Gastrocnemius medialis (tissue), 4 donors: ENCODE measurements around the gene JAKMIP1.

Experiments used
- POLR2A ChIP-seq, 2 donors: fragments of 450-650 bp; IDR thresholded peaks; one replicate each; pipeline ENCODE4 v1.6.1; 2017; ENCODE audit warnings: antibody characterized with exemption in 2 of 2, mild to moderate bottlenecking in 2 of 2, moderate library complexity in 2 of 2
- TF ChIP-seq, protein P1 (sequence below), 5 experiments: fragments of 450-650 bp in 3 of 5; fragments of 200-600 bp in 2 of 5; sonication (generic) in 2 of 5; IDR thresholded peaks in 4 of 5; conservative IDR thresholded peaks in 1 of 5; 1 replicate in 4 of 5; 2 replicates in 1 of 5; pipeline ENCODE4 v1.5.1; 2016 to 2019; ENCODE audit warnings: antibody characterized with exemption in 5 of 5, mild to moderate bottlenecking in 3 of 5, moderate library complexity in 3 of 5

DNA sequence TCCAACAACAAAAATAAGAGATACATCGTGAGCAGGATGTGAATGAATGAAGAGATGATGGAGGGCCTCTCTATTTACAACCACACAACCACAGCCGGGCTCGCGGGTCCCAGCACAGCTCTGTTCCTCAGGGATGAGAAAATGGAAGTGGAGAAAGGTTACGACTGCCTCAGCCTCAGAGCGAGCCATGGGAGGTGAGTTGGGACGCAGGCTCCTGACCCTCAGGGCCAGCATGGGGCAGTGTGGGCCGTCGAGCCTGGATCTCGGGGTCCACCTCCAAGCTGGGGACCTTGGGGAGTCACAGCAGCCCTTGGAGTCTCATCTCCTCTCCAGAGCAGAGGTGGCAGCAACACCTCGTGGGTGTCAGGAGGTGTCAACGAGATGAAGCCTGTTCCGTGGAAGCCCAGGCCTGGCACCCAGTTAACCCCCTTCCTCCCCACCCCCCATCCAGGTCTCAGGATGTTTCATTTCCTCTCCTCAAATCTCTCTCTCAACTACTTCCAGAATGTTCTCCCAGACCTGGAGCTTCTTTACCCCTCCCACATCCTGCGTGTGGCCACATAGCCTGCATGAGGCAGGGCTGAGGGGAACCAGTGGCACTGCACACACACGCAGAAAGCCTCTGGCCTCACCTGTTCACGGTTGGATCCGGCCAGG, 208.1 kb downstream of the JAKMIP1 start:
- TF ChIP-seq POLR2A (IDR thresholded peaks at IDR 0.05), result no peak
- TF ChIP-seq, protein P1, sequence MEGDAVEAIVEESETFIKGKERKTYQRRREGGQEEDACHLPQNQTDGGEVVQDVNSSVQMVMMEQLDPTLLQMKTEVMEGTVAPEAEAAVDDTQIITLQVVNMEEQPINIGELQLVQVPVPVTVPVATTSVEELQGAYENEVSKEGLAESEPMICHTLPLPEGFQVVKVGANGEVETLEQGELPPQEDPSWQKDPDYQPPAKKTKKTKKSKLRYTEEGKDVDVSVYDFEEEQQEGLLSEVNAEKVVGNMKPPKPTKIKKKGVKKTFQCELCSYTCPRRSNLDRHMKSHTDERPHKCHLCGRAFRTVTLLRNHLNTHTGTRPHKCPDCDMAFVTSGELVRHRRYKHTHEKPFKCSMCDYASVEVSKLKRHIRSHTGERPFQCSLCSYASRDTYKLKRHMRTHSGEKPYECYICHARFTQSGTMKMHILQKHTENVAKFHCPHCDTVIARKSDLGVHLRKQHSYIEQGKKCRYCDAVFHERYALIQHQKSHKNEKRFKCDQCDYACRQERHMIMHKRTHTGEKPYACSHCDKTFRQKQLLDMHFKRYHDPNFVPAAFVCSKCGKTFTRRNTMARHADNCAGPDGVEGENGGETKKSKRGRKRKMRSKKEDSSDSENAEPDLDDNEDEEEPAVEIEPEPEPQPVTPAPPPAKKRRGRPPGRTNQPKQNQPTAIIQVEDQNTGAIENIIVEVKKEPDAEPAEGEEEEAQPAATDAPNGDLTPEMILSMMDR (IDR thresholded peaks at IDR 0.05 in 4 of 5, conservative IDR thresholded peaks at IDR 0.05 in 1 of 5), result no peak
